GM18499 (cell line): ENCODE results near the gene FGF14.
"Not testable (repeated sequence)": the region's sequence is repeated elsewhere in the genome, so short reads cannot be mapped to it uniquely, and the experiment has no call there.

Source experiments
- ATAC-seq: cut with Tn5 transposase; IDR thresholded peaks from one replicate; pipeline ENCODE4 v1.9.1; 2021; ENCODE audit warnings: moderate number of reproducible peaks; ENCODE audit not compliant: insufficient read depth, unreplicated experiment

Gene FGF14

DNA sequence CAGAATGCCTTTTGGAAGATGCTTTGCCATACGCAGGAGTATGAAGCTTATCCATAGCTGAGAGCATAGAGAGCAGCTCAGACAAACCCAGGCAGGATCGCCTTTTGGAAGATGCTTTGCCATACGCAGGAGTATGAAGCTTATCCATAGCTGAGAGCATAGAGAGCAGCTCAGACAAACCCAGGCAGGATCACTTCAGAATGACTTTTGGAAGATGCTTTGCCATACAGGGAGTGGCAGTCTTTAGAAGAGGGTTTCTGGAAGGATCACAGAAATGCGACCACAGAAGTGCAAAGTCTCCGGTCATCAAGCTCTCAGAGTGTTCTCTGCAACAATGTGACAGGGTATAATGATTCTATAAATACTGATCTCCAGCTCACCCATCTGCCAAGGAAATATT lies 390.4 kb downstream of the FGF14 start:
- not testable (repeated sequence) for ATAC-seq

DNA sequence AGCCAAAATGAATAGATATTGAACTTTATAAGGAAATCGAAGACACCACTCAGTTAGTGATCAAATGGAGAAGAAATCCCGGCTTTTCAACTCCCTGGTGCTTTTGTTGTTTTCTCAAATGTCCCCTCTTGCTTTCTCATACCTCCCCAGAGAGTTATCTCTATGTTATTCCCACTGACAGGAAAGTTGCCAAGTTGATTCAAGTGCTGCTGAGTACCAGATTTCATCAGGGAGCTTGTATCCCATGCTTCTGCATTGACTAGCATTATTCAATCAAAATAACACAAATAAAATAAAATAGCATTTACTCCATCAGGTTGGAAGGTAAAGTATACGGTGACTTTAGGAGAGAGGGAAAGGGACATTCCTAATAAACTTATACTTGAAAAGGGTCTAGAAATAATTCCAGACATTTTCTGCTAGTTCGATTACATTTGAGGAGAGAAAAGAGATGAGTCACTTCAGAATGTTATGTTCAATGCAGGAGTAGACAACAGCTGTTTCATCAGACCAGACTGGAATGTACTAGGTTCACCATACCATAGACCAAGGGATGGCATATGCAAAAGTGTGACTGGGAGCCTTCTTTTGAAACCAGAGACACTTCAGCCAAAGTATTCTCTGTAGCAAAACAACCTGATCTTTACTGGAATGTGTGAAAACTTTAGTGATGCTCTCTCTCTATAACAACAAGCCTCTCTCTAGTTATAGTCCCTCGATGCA lies 397.8 kb downstream of the FGF14 start:
- ATAC-seq, result no peak

DNA sequence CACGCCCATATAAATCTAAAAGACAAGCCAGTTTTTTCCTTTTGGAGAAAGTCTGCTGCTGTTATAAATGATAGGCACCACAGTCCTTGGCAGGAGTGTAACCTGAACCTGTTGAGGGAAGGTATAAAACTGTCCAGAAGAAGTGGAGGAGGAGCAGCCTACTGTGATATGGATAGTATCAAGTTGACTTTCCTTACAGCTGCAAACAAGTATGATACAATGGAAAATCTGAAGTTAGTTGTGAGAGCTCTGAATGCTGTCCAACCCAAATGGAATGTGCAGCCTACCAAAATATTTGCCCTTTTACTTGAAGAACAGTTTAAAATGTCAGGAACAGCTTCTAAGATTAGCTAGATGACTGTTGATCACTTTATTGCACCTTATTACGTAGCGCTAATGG lies 399.6 kb downstream of the FGF14 start:
- ATAC-seq, result no peak

DNA sequence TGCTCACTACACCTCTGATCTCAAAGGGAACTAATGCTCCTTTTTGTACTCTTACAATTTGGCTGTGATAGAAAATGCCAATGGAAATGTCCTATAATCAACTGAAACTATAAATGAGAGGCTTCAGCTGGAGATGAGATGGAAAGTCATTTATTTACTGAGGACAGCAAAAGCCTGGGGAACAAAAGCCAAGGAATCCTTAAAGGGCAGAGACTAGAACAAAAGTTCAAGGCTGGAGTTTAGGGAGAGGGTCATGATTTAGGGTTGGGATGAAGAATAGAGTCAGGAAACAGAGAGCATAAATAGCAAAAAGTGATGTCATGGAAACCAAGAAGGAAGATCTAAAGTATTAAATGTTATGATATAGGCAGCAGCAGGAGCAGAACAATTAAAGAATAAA lies 401.1 kb downstream of the FGF14 start:
- no peak for ATAC-seq

DNA sequence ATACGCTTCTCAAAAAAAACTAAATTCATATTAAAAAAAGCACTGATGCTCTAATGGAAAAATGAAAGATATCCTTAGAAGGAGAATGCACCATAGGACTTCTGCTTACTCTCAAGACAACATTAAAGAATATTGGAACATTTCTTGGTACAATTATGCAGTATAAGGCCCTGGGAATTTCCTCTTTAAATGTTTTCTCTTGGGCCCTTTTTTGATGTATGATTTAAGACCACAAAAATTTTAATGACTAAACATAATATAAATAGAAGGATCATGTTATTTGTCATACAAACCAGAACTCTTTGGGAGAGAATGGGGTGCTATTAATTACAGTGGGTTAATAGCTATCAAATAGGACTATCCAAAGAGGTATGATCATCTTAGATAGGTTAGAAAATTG lies 403.7 kb downstream of the FGF14 start:
- no peak for ATAC-seq

DNA sequence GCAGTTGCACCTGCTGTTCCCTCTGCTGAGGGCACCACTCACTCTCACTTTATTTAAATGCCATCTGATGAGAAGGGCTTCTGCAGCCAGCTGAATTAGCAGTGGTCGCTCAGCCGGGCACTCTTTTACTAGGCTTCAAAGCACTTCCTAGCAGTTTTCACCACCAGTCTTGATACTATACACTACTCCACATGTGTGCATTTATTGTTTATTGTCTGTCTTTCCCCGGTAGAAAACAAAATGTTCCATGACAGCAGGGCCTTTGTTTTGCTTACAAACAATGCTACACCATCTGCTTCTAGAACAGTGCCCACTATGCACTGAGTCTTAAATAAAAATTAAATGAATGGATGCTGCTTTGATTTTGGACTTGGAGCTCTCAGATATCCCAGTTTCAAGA lies 404.9 kb downstream of the FGF14 start:
- no peak for ATAC-seq

DNA sequence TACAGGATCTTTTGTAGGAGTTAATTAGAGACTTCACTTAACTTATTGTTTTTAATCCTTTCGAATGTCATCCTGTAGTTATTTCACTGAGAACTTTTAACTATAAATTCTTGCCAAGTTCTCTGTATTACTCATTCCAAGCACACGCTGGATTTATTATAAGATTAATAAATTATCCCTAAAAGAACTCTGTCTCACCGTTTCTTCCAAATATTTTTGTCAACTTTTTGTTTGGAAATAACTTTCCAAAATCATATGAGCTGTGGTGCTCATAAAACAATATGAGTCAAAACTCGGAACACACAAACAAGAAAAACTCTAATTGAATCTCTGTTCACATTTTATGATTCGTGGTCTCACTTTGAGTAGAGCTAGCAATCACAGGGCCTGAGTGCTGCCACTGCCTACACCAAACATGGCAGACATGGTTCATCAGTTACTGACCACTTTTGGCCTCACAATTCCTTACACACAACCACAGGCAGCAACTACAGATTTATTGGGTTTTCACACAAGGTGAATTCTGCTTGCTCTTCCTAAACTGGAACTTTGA lies 412.0 kb downstream of the FGF14 start:
- no peak for ATAC-seq

DNA sequence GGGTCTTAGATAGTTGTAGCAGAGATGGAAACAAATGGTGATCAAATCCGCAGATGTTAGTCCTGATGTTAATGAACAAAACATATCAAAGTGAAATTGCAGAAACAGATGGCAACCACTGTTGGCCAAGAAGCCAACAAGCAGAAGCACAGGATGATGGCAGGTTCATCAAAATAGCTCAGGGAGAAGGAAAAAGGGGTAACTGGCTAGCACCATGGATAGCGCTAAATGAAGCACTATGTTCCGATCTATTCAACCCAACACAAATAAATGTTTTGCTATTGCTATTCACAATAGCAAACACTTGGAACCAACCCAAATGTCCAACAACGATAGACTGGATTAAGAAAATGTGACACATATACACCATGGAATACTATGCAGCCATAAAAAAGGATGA lies 413.7 kb downstream of the FGF14 start:
- ATAC-seq, result no peak

DNA sequence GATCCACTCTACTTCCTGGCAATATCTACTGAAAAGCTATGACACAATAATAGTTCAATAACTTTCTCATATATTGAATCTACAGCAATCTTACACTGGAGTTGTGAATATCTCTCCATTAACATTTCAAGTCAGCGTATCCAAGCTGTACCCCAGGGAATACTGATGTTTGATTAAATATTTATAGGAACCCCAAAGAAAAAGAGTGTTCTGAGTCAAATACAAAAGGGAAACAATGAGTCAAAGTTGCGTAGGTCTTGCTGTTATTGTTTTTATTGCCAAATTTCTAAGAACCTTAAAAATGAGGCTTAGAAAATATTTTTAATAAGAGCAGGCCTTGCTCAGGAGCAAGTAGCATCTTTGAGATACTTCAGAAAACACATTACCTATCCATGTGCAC lies 415.5 kb downstream of the FGF14 start:
- ATAC-seq, result no peak

DNA sequence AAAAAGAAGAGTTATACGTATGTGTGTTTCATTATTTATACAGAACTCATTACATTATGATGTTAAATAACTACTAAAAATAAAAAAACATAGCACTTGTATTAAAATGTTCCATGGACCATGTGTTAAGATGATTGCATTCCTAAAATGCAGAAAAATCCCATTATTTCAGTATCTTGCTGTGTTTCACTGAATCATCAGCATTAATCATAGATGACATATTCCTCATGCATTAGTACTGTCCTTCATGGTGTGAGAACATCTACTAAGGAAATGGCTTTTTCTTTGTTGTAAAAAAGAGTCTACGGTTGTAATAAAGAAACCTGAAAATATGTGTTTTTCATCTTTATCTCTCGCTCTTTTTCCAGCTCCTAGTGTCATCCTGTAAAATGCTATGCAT lies 416.5 kb downstream of the FGF14 start:
- ATAC-seq, result no peak

DNA sequence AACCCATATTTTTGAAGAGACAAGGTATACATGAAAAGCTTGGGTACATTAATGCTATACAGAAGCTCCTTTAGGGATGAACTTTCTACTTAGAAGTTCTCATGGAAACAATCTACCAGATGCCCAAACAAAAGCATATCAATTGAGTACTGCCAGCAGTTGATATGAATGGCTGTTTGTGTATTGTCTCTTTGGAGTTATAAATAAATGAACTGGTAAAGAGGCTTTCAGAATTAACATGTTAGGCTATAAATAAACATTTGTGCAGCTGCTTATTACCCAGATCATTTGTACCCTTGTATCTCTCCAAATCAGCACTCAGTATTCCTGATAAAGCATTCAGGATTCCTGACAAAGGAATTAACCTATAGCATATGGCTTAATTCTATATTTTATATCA lies 418.9 kb downstream of the FGF14 start:
- ATAC-seq, result no peak

DNA sequence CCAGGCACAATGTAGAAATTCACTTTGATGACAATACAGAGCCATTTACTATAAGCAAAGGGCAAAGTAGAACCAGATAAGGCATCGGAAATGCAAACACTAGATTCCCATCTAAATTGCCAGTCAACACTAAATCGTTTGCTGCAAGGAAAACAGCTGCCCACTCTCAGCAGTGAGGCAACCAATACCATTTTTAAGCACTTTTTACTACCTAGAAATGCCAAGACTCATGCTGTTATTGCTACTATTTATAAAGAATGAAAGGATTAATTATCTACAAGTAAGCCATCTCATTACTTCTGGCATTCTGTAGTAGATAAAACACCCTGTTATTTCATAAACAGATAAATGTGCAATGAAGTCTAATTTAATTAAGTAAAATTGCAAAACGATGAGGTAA lies 422.0 kb downstream of the FGF14 start:
- no peak for ATAC-seq

DNA sequence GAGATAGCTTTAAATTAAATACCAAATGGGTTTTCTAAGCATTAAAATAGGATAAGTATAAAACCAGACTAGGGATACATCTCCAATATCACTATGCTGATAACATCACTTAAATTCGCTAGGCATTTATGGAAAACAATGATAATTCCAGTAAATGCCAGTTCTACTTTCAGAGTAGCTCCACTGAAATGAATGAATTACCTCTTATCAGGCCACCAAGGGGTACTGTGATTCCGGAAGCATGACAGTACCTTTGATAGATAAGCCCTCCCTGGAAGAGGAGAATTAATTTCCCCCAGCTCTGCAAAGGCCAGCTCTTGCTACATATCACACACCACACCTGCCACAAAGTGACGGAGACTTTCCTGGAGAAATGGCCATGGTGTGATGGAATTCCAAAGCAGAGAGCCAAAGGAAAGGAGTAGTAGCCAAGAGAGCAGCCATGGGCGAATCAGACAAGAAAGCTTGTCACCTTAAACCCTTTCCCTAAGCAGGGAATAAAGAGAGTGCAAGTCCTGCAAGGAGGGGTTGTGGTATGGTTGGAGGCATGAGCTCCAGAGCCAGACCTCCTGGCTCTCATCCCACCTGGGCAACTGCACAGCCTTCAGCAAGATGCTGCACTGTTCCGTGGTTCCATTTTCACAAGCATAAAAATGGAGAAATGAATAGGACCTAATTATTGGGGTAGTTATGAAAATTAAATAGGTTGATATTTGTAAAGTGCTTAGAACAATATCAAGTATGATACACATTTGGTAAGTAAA lies 423.1 kb downstream of the FGF14 start:
- ATAC-seq, result no peak

DNA sequence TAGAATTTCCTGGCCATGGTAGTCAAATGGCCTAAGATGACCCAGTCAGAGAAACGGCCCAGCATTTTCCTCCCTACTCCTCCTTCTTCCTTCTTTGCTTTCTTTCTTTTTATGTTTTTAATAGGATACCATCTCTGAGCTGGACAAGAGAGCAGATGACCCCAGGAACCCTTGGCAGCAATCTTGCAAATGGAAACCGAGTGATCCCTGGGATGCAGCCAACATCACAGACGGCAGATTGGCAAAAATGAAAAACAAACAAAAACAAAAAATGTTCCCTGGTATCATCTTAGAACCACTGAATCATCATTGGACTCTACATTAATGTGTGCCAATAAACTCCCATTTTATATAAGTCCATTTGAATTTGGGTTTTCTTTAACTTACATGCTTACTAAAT lies 424.4 kb downstream of the FGF14 start:
- ATAC-seq, result no peak

DNA sequence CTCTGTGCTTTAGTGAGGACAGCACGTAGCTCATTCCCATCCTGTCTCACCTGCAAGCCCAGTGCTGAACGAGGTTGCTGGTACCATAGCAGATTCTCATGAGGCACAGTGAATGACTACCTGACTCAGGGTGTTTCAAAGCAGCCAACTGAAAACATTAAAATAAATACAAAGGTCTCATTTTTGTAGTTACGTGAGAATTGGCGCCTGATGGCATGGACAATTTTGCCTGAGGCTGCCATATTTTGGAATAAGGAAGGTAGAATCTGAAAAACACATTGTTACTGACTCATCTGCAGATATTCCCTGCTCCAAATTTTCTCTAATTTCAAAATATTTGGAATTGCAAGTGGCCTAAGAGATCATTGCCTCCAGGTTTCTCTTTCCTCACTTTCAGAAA lies 429.7 kb downstream of the FGF14 start:
- ATAC-seq, result no peak

DNA sequence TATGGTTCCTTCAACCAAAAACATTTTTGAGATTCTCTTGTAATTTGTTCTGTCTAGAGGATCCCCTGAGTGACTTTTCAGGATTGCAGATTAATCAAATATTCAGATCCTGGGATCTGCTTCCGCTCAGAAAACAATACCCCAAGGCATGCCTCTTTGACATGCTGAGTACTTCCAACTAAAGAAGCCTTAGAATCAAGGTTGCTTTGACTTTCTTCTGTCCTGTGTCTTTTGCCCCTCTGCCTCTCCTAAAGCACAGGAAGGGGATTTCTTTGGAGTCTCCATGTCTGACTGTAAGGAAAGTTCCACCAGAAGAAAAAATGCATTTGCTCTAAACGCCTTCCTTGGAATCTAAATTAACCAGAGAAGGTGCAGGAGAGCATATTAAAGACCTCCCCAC lies 431.5 kb downstream of the FGF14 start:
- no peak for ATAC-seq

DNA sequence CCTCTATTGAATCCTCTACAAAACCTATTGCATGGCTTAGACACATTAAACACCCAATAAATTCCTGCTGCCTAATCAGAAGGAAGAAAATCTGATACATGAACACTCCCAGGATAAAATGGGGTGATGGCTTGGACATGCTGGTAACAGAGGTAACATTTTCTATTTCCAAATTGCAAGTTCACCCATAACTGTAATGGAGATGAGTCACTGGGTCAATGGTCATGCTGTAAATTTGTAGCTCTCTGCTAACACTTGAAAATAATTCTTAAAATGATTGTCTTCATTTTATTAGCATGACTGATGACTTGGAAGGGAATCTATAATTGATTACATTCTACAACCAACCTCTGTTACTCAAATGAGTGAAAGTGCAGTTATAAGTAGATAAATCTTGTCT lies 434.1 kb downstream of the FGF14 start:
- ATAC-seq, result no peak

DNA sequence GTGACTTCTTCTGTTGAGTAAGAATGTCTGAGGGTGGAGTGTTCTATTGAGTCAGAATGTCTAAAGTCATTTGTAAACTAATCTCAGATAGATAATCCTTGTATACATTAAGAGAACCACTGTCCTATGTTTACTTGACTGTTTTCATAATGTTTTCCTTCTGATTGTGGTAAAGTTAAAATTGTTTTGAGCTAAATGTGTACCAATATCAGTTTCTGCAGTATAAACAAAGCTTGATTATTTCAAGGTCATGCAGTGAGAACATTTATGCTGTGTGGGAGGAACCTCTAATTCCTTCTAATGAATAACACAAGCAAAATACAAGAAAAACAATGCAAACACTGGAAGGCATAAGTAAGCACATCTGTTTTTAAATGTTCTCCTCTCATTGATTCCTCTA lies 434.6 kb downstream of the FGF14 start:
- ATAC-seq, result no peak

DNA sequence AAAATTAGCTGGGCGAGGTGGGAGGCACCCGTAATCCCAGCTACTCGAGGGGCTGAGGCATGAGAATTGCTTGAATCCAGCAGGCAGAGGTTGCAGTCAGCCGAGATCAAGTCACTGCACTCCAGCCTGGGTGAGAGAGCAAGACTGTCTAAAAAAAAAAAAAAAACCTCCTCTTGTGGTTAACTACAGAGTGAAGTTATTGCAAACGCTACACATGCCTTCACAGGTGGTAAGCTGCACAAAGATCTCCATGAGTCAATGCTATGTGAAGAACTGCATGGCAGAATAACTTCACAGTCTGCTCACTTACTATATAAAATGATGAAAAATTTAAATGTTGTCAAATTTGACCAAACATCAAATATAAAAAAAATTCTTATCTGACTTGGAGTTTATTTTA lies 436.8 kb downstream of the FGF14 start:
- ATAC-seq, result no peak

DNA sequence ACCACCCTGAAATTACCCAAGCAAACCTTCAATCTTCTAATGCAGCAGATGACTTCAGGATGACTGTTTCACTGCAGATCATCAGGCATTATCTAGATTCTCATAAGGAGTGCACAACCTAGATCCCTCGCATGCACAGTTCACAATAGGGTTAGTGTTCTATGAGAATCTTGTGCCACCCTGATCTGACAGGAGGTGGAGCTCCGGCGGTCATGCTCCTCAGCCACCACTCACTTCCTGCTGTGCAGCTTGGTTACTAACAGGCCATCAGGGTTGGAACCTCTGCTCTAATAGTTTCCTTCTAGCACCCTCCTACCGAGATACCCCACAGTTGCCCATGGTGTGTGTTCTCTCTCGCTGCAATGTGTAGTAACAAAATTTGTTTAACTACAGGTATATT lies 442.8 kb downstream of the FGF14 start:
- no peak for ATAC-seq

DNA sequence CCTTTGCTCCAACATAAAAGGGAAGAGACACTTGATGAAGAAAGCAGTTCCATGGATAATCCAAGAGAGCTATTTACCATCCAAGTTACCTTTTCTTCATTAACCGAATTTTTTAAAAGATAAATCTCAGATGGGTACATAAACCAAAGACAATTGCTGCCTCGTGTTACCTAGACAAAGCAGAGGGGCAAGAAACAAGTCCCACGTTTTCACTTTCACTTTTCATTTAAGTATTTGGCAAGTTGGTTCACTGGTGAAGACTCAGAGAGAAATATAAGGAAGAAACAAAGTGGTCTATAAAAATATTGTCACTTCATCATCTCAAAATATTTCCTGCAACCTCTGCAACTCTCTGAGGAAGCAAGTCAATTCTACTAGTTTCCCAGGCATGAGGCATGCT lies 446.1 kb downstream of the FGF14 start:
- no peak for ATAC-seq

DNA sequence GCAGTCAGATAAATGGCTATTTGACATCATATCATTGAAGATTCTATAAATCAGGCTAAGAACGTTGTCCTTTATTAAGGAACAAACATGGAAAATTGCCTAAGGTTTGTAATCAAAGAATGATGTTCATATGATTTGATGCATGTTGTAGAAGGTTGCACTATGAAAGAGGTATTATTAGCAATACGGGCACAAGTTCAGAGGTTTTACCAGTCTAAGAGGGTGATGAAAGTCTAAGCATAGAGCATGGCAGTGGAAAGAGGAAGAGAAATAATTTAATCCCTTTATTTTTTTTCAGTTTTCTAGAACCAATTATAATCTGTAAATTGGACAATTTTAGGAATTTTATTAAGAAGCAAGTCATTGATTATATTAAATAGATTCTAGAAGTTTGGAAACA lies 450.7 kb downstream of the FGF14 start:
- no peak for ATAC-seq
